Measurements from ENCODE around the gene CDH4.

- no peak for TF ChIP-seq CTCF (IDR thresholded peaks at IDR 0.05)
- no peak for TF ChIP-seq TEAD4 (CRISPR knock-in tag; IDR thresholded peaks at IDR 0.05)
- no peak for TF ChIP-seq MXD4 (CRISPR knock-in tag; IDR thresholded peaks at IDR 0.05; ENCODE audit: borderline replicate concordance)
- TF ChIP-seq USF2 (CRISPR knock-in tag; IDR thresholded peaks at IDR 0.05): no peak
Measured at GRCh38 chr20:61949714-61950640, 697.9 kb downstream of the CDH4 start.
